ENCODE results near the gene SCNN1A.
"Not testable (repeated sequence)": the region's sequence is repeated elsewhere in the genome, so short reads cannot be mapped to it uniquely, and the experiment has no call there.

SCNN1A gene

GRCh38 chr12:6347367-6348338 is 27.7 kb downstream of the SCNN1A start:
- no peak for DNase-seq (ENCODE audit: low read depth in 2 of 2)

GRCh38 chr12:6346942-6347341 is 28.4 kb downstream of the SCNN1A start:
- no peak for DNase-seq (ENCODE audit: low read depth in 2 of 2)

- DNase-seq (ENCODE audit: low read depth in 2 of 2), result no peak
Observed at GRCh38 chr12:6346235-6346832, 29.0 kb downstream of the SCNN1A start.

- no peak for DNase-seq (ENCODE audit: low read depth in 2 of 2)
Observed at GRCh38 chr12:6345319-6346091, 29.9 kb downstream of the SCNN1A start.

GRCh38 chr12:6344101-6344660 is 31.2 kb downstream of the SCNN1A start:
- not testable (repeated sequence) for DNase-seq (ENCODE audit: low read depth in 2 of 2)

- DNase-seq (ENCODE audit: low read depth in 2 of 2), result no peak
Observed at GRCh38 chr12:6343518-6343917, 31.8 kb downstream of the SCNN1A start.

- DNase-seq (ENCODE audit: low read depth in 2 of 2), result no peak
Observed at GRCh38 chr12:6342140-6342889, 33.0 kb downstream of the SCNN1A start.

GRCh38 chr12:6341417-6342139 is 33.8 kb downstream of the SCNN1A start, which contains the start of gene TNFRSF1A:
Gene TNFRSF1A, minus strand, starts transcription at chr12:6342076. Its CDS starts 262 bp downstream, at chr12:6341814.
- DNase-seq (ENCODE audit: low read depth in 2 of 2), result peak; percentile 51 to 57

- no peak for DNase-seq (ENCODE audit: low read depth in 2 of 2)
Observed at GRCh38 chr12:6340745-6341416, 34.5 kb downstream of the SCNN1A start.

- DNase-seq (ENCODE audit: low read depth in 2 of 2), result no peak
Observed at GRCh38 chr12:6340032-6340638, 35.2 kb downstream of the SCNN1A start.

GRCh38 chr12:6338955-6339354 is 36.4 kb downstream of the SCNN1A start:
- no peak for DNase-seq (ENCODE audit: low read depth in 2 of 2)

GRCh38 chr12:6338536-6338935 is 36.8 kb downstream of the SCNN1A start:
- DNase-seq (ENCODE audit: low read depth in 2 of 2), result not testable (repeated sequence)

GRCh38 chr12:6337958-6338433 is 37.4 kb downstream of the SCNN1A start:
- no peak for DNase-seq (ENCODE audit: low read depth in 2 of 2)

- DNase-seq (ENCODE audit: low read depth in 2 of 2), result no peak
Observed at GRCh38 chr12:6336889-6337853, 38.2 kb downstream of the SCNN1A start.

- DNase-seq (ENCODE audit: low read depth in 2 of 2), result peak; percentile 99
Observed at GRCh38 chr12:6336079-6336888, 39.1 kb downstream of the SCNN1A start.

- peak in 1 of 2 experiments; percentile 51 for DNase-seq (ENCODE audit: low read depth in 2 of 2)
Observed at GRCh38 chr12:6335451-6336078, 39.8 kb downstream of the SCNN1A start.

Data from fibroblast of skin of left quadriceps (primary cell).